ENCODE data around the gene CHCHD3. TPM values are rescaled to one million over a fixed set of nuclear protein-coding genes. Genes with fewer than 3 reads are reported as not detected.

The CHCHD3 gene
- total and polyA plus RNA-seq, 4 donors, result 25.5 to 37.8 (median 31.8) TPM

DNA sequence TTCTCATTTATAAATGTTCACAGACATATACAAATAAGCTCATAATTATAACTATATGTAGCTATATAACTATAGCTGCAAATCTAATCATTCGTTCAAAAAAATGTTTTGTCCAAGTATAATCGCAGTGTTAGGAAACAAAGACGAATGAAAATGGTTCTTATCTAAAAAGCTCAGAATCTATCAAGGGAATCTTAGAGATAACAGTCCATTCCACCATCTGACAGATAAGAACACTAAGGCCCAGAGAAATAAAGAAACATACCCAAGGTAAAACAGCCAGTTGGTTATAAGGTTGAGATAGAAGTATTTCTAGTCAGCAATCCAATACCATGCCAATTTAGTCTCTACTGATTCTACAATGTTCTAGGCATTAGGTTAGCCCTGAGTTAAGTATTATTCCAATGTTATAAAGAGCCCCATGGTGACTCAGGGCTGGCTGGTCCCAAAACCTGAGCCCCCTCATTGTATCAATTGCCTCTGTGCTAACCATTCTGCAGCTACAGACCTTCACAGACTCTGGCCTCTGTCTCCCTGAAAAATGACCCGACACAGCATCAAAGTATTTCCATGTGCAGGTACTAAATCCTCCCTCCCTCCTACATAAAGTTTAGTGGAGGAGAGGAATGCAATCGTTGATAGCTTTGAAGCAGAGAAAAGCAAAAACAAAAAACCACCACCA is 30.0 kb downstream of the CHCHD3 start:
- H3K4me1 ChIP-seq (ENCODE audit: control insufficient read depth in 4 of 4, insufficient read depth in 4 of 4, low read length in 3 of 4), result peaks cover 4 to 13% (median 13%) of the 10 kb centered on the region in 4 donors
- no peak for TF ChIP-seq FOXA2 (IDR thresholded peaks at IDR 0.05)
- TF ChIP-seq, protein P1, sequence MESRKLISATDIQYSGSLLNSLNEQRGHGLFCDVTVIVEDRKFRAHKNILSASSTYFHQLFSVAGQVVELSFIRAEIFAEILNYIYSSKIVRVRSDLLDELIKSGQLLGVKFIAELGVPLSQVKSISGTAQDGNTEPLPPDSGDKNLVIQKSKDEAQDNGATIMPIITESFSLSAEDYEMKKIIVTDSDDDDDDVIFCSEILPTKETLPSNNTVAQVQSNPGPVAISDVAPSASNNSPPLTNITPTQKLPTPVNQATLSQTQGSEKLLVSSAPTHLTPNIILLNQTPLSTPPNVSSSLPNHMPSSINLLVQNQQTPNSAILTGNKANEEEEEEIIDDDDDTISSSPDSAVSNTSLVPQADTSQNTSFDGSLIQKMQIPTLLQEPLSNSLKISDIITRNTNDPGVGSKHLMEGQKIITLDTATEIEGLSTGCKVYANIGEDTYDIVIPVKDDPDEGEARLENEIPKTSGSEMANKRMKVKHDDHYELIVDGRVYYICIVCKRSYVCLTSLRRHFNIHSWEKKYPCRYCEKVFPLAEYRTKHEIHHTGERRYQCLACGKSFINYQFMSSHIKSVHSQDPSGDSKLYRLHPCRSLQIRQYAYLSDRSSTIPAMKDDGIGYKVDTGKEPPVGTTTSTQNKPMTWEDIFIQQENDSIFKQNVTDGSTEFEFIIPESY (IDR thresholded peaks at IDR 0.05), result no peak
- TF ChIP-seq JUND (IDR thresholded peaks at IDR 0.05), result no peak
- TF ChIP-seq RAD21 (IDR thresholded peaks at IDR 0.05), result no peak
- no peak for TF ChIP-seq FOXA1 (IDR thresholded peaks at IDR 0.05)
- no peak for TF ChIP-seq EGR1 (IDR thresholded peaks at IDR 0.05; ENCODE audit: low read depth in 2 of 2)
- TF ChIP-seq TAF1 (conservative IDR thresholded peaks at IDR 0.05), result no peak
- TF ChIP-seq, protein P2, sequence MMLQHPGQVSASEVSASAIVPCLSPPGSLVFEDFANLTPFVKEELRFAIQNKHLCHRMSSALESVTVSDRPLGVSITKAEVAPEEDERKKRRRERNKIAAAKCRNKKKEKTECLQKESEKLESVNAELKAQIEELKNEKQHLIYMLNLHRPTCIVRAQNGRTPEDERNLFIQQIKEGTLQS (IDR thresholded peaks at IDR 0.05), result no peak
- TF ChIP-seq, protein P3, sequence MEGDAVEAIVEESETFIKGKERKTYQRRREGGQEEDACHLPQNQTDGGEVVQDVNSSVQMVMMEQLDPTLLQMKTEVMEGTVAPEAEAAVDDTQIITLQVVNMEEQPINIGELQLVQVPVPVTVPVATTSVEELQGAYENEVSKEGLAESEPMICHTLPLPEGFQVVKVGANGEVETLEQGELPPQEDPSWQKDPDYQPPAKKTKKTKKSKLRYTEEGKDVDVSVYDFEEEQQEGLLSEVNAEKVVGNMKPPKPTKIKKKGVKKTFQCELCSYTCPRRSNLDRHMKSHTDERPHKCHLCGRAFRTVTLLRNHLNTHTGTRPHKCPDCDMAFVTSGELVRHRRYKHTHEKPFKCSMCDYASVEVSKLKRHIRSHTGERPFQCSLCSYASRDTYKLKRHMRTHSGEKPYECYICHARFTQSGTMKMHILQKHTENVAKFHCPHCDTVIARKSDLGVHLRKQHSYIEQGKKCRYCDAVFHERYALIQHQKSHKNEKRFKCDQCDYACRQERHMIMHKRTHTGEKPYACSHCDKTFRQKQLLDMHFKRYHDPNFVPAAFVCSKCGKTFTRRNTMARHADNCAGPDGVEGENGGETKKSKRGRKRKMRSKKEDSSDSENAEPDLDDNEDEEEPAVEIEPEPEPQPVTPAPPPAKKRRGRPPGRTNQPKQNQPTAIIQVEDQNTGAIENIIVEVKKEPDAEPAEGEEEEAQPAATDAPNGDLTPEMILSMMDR (IDR thresholded peaks at IDR 0.05; ENCODE audit: low read depth, low read length, missing input control), result no peak
- no peak for TF ChIP-seq HNF4A (conservative IDR thresholded peaks at IDR 0.05)
- TF ChIP-seq HNF4G (IDR thresholded peaks at IDR 0.05), result no peak
- TF ChIP-seq, protein P4, sequence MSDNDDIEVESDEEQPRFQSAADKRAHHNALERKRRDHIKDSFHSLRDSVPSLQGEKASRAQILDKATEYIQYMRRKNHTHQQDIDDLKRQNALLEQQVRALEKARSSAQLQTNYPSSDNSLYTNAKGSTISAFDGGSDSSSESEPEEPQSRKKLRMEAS (IDR thresholded peaks at IDR 0.05), result no peak
- no peak for TF ChIP-seq GABPA (IDR thresholded peaks at IDR 0.05 in 1 of 2, conservative IDR thresholded peaks at IDR 0.05 in 1 of 2)
- TF ChIP-seq RXRA (IDR thresholded peaks at IDR 0.05), result no peak
- TF ChIP-seq SP1 (IDR thresholded peaks at IDR 0.05), result no peak
- TF ChIP-seq, protein P5, sequence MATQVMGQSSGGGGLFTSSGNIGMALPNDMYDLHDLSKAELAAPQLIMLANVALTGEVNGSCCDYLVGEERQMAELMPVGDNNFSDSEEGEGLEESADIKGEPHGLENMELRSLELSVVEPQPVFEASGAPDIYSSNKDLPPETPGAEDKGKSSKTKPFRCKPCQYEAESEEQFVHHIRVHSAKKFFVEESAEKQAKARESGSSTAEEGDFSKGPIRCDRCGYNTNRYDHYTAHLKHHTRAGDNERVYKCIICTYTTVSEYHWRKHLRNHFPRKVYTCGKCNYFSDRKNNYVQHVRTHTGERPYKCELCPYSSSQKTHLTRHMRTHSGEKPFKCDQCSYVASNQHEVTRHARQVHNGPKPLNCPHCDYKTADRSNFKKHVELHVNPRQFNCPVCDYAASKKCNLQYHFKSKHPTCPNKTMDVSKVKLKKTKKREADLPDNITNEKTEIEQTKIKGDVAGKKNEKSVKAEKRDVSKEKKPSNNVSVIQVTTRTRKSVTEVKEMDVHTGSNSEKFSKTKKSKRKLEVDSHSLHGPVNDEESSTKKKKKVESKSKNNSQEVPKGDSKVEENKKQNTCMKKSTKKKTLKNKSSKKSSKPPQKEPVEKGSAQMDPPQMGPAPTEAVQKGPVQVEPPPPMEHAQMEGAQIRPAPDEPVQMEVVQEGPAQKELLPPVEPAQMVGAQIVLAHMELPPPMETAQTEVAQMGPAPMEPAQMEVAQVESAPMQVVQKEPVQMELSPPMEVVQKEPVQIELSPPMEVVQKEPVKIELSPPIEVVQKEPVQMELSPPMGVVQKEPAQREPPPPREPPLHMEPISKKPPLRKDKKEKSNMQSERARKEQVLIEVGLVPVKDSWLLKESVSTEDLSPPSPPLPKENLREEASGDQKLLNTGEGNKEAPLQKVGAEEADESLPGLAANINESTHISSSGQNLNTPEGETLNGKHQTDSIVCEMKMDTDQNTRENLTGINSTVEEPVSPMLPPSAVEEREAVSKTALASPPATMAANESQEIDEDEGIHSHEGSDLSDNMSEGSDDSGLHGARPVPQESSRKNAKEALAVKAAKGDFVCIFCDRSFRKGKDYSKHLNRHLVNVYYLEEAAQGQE (IDR thresholded peaks at IDR 0.05), result no peak
- TF ChIP-seq NR2F2 (IDR thresholded peaks at IDR 0.05), result no peak
- no peak for TF ChIP-seq YY1 (IDR thresholded peaks at IDR 0.05)
- H3K4me3 ChIP-seq (ENCODE audit: low read depth in 1 of 3, low read length in 3 of 3), result no peak overlapping the region
- H3K9ac ChIP-seq (ENCODE audit: low read depth in 1 of 2, low read length in 2 of 2), result no peak overlapping the region
- no peak for DNase-seq (ENCODE audit: low spot score)
- H3K36me3 ChIP-seq (ENCODE audit: control insufficient read depth in 4 of 4, insufficient read depth in 3 of 4, low read depth in 1 of 4, low read length in 3 of 4), result no peaks in the 10 kb centered on the region
- no peaks in the 10 kb centered on the region for H3K27me3 ChIP-seq (ENCODE audit: control insufficient read depth in 4 of 4, insufficient read depth in 4 of 4, low read length in 3 of 4)
- no peak overlapping the region for H3K27ac ChIP-seq (ENCODE audit: low read depth in 1 of 2, low read length in 2 of 2)
- no peaks in the 10 kb centered on the region for H3K9me3 ChIP-seq (ENCODE audit: control insufficient read depth in 4 of 4, low read length in 3 of 4)
- WGBS, result 93% methylated on average over 5 of the region's 5 CpGs

All from liver (tissue), 9 donors.